Skeletal muscle satellite cell (primary cell): ENCODE data around the gene TTC17.
"Not testable (repeated sequence)": the region's sequence is repeated elsewhere in the genome, so short reads cannot be mapped to it uniquely, and the experiment has no call there.

ENCODE experiments used
- H3K27me3 ChIP-seq: 2 replicates; pipeline ENCODE4 v1.7.0; 2013; ENCODE audit warnings: low read length; ENCODE audit not compliant: control insufficient read depth, insufficient read depth
- H3K36me3 ChIP-seq: 2 replicates; pipeline ENCODE4 v1.7.0; 2013; ENCODE audit warnings: mild to moderate bottlenecking, control low read depth, low read length; ENCODE audit not compliant: insufficient read depth
- H3K4me1 ChIP-seq: 2 replicates; pipeline ENCODE4 v1.7.0; 2013; ENCODE audit warnings: low read length; ENCODE audit not compliant: control insufficient read depth, insufficient read depth
- H3K4me2 ChIP-seq: 2 replicates; pipeline ENCODE4 v1.7.0; 2013; ENCODE audit warnings: mild to moderate bottlenecking, low read length
- H3K4me3 ChIP-seq: 2 replicates; pipeline ENCODE4 v1.7.0; 2013; ENCODE audit warnings: low read length
- H3K9ac ChIP-seq: 2 replicates; pipeline ENCODE4 v1.7.0; 2013; ENCODE audit warnings: mild to moderate bottlenecking, low read depth, low read length, moderate library complexity
- H3K9me3 ChIP-seq: replicated peaks from 2 replicates; pipeline ENCODE4 v1.7.0; 2013; ENCODE audit warnings: mild to moderate bottlenecking, control low read depth, low read length

TTC17 gene

GRCh38 chr11:43477491-43477890 is 118.8 kb downstream of the TTC17 start:
- not testable (repeated sequence) for H3K9ac ChIP-seq, H3K4me2 ChIP-seq, H3K27me3 ChIP-seq, H3K4me1 ChIP-seq, H3K36me3 ChIP-seq, H3K4me3 ChIP-seq, H3K9me3 ChIP-seq

GRCh38 chr11:43486141-43486540 is 127.4 kb downstream of the TTC17 start:
- Histone ChIP-seq H3K4me1 (no peaks in the 10 kb centered on the region), H3K4me2 (no peak overlapping the region), H3K9me3 (no peaks in the 10 kb centered on the region), H3K36me3 (peaks cover 9% of the 10 kb centered on the region), H3K27me3 (no peaks in the 10 kb centered on the region), H3K4me3 (no peak overlapping the region), H3K9ac (no peak overlapping the region)

GRCh38 chr11:43489869-43490465 is 131.2 kb downstream of the TTC17 start:
- H3K4me1 ChIP-seq: no peaks in the 10 kb centered on the region
- no peaks in the 10 kb centered on the region for H3K27me3 ChIP-seq
- no peak overlapping the region for H3K4me2 ChIP-seq
- H3K36me3 ChIP-seq: peaks cover 37% of the 10 kb centered on the region
- H3K4me3 ChIP-seq: no peak overlapping the region
- H3K9ac ChIP-seq: no peak overlapping the region
- H3K9me3 ChIP-seq: no peaks in the 10 kb centered on the region

GRCh38 chr11:43492701-43493100 is 134.0 kb downstream of the TTC17 start:
- no peak overlapping the region for H3K4me3 ChIP-seq
- H3K36me3 ChIP-seq: peaks cover 37% of the 10 kb centered on the region
- no peaks in the 10 kb centered on the region for H3K27me3 ChIP-seq
- no peak overlapping the region for H3K4me2 ChIP-seq
- H3K9me3 ChIP-seq: no peaks in the 10 kb centered on the region
- no peaks in the 10 kb centered on the region for H3K4me1 ChIP-seq
- H3K9ac ChIP-seq: no peak overlapping the region

- Histone ChIP-seq H3K9ac (no peak overlapping the region), H3K36me3 (peaks cover 37% of the 10 kb centered on the region), H3K4me1 (no peaks in the 10 kb centered on the region), H3K27me3 (no peaks in the 10 kb centered on the region), H3K4me3 (no peak overlapping the region), H3K9me3 (no peaks in the 10 kb centered on the region), H3K4me2 (no peak overlapping the region)
These were observed 134.7 kb downstream of the TTC17 start for GRCh38 chr11:43493431-43493830.

- H3K9me3 ChIP-seq: no peaks in the 10 kb centered on the region
- no peak overlapping the region for H3K9ac ChIP-seq
- peaks cover 4% of the 10 kb centered on the region for H3K27me3 ChIP-seq
- no peak overlapping the region for H3K4me3 ChIP-seq
- H3K4me2 ChIP-seq: no peak overlapping the region
- no peaks in the 10 kb centered on the region for H3K4me1 ChIP-seq
- peaks cover 18% of the 10 kb centered on the region for H3K36me3 ChIP-seq
These were observed 138.4 kb downstream of the TTC17 start for GRCh38 chr11:43497144-43497543.

- Histone ChIP-seq H3K9me3 (no peaks in the 10 kb centered on the region), H3K4me1 (no peaks in the 10 kb centered on the region), H3K4me2 (no peak overlapping the region), H3K36me3 (peaks cover 8% of the 10 kb centered on the region), H3K4me3 (no peak overlapping the region), H3K9ac (no peak overlapping the region), H3K27me3 (peaks cover 4% of the 10 kb centered on the region)
These were observed 139.8 kb downstream of the TTC17 start for GRCh38 chr11:43498561-43498960.

- peaks cover 4% of the 10 kb centered on the region for H3K27me3 ChIP-seq
- no peaks in the 10 kb centered on the region for H3K36me3 ChIP-seq
- H3K9me3 ChIP-seq: no peaks in the 10 kb centered on the region
- H3K4me1 ChIP-seq: peaks cover 13% of the 10 kb centered on the region
- H3K9ac ChIP-seq: no peak overlapping the region
- H3K4me3 ChIP-seq: no peak overlapping the region
- H3K4me2 ChIP-seq: no peak overlapping the region
These were observed 144.7 kb downstream of the TTC17 start for GRCh38 chr11:43503417-43503816.

GRCh38 chr11:43504316-43504950 is 145.7 kb downstream of the TTC17 start:
- no peak overlapping the region for H3K4me2 ChIP-seq
- H3K9ac ChIP-seq: no peak overlapping the region
- H3K27me3 ChIP-seq: peaks cover 4% of the 10 kb centered on the region
- H3K9me3 ChIP-seq: no peaks in the 10 kb centered on the region
- H3K36me3 ChIP-seq: no peaks in the 10 kb centered on the region
- H3K4me3 ChIP-seq: no peak overlapping the region
- peaks cover 20% of the 10 kb centered on the region for H3K4me1 ChIP-seq

- H3K9ac ChIP-seq: no peak overlapping the region
- H3K4me2 ChIP-seq: no peak overlapping the region
- peaks cover 20% of the 10 kb centered on the region for H3K4me1 ChIP-seq
- H3K9me3 ChIP-seq: no peaks in the 10 kb centered on the region
- H3K27me3 ChIP-seq: no peaks in the 10 kb centered on the region
- no peak overlapping the region for H3K4me3 ChIP-seq
- no peaks in the 10 kb centered on the region for H3K36me3 ChIP-seq
These were observed 146.5 kb downstream of the TTC17 start for GRCh38 chr11:43505171-43505570.

- H3K27me3 ChIP-seq: peaks cover 4% of the 10 kb centered on the region
- no peak overlapping the region for H3K4me3 ChIP-seq
- H3K4me1 ChIP-seq: peaks cover 20% of the 10 kb centered on the region
- H3K9ac ChIP-seq: no peak overlapping the region
- peak overlapping the region; percentile 65 for H3K4me2 ChIP-seq
- H3K36me3 ChIP-seq: no peaks in the 10 kb centered on the region
- no peaks in the 10 kb centered on the region for H3K9me3 ChIP-seq
These were observed 148.5 kb downstream of the TTC17 start for GRCh38 chr11:43507171-43507570.

GRCh38 chr11:43508511-43508918 is 149.8 kb downstream of the TTC17 start:
- no peaks in the 10 kb centered on the region for H3K36me3 ChIP-seq
- H3K4me1 ChIP-seq: peaks cover 20% of the 10 kb centered on the region
- H3K9ac ChIP-seq: no peak overlapping the region
- no peaks in the 10 kb centered on the region for H3K9me3 ChIP-seq
- peak overlapping the region; percentile 65 for H3K4me2 ChIP-seq
- H3K4me3 ChIP-seq: no peak overlapping the region
- peaks cover 4% of the 10 kb centered on the region for H3K27me3 ChIP-seq
